ENCODE data around the gene TMEM273.
A peak's percentile ranks its signal among the peaks of the same experiment; 100 is the strongest.
"Not testable (repeated sequence)": the region's sequence is repeated elsewhere in the genome, so short reads cannot be mapped to it uniquely, and the experiment has no call there.

Gene TMEM273

GRCh38 chr10:49204119-49204518, 15.9 kb upstream of the TMEM273 start:
- DNase-seq, result no peak

GRCh38 chr10:49202266-49202665, 14.1 kb upstream of the TMEM273 start:
- no peak for DNase-seq

- DNase-seq, result no peak
Observed at GRCh38 chr10:49200854-49201253, 12.7 kb upstream of the TMEM273 start.

- DNase-seq, result no peak
Observed at GRCh38 chr10:49197171-49197570, 9.0 kb upstream of the TMEM273 start.

- DNase-seq, result not testable (repeated sequence)
Observed at GRCh38 chr10:49195864-49196263, 7.7 kb upstream of the TMEM273 start.

GRCh38 chr10:49194212-49194920, 6.2 kb upstream of the TMEM273 start:
- DNase-seq, result no peak

GRCh38 chr10:49191349-49191748, 3.2 kb upstream of the TMEM273 start:
- no peak for DNase-seq

- no peak for DNase-seq
Observed at GRCh38 chr10:49189422-49189821, 1.2 kb upstream of the TMEM273 start.

- DNase-seq, result no peak
Observed at GRCh38 chr10:49187044-49187484, 1.1 kb downstream of the TMEM273 start.

GRCh38 chr10:49186613-49187012, 1.6 kb downstream of the TMEM273 start:
- no peak for DNase-seq

GRCh38 chr10:49185213-49185612, 3.0 kb downstream of the TMEM273 start:
- no peak for DNase-seq

GRCh38 chr10:49184642-49185111, 3.5 kb downstream of the TMEM273 start:
- DNase-seq, result no peak

GRCh38 chr10:49183596-49184542, 4.3 kb downstream of the TMEM273 start:
- peak; percentile 30 for DNase-seq

GRCh38 chr10:49182776-49183175, 5.4 kb downstream of the TMEM273 start:
- no peak for DNase-seq

- no peak for DNase-seq
Observed at GRCh38 chr10:49180444-49180860, 7.7 kb downstream of the TMEM273 start.

GRCh38 chr10:49179699-49180443, 8.3 kb downstream of the TMEM273 start:
- DNase-seq, result no peak

GRCh38 chr10:49178489-49179471, 9.4 kb downstream of the TMEM273 start:
- no peak for DNase-seq

GRCh38 chr10:49177391-49178355, 10.5 kb downstream of the TMEM273 start:
- no peak for DNase-seq

GRCh38 chr10:49176310-49177268, 11.6 kb downstream of the TMEM273 start:
- no peak for DNase-seq

Data from GDM1 (cell line).